Astrocyte (in vitro differentiated cells and primary cell): ENCODE results near the gene FOSL2.

Source experiments
- CTCF ChIP-seq: IDR thresholded peaks from 2 replicates; pipeline ENCODE4 v1.5.1; 2011; ENCODE audit warnings: low read depth, mild to moderate bottlenecking, inconsistent platforms, low read length, moderate library complexity; ENCODE audit not compliant: insufficient read depth
- EZH2 ChIP-seq: IDR thresholded peaks from 2 replicates; pipeline ENCODE4 v1.6.1; 2012; ENCODE audit warnings: mild to moderate bottlenecking, low read length, inconsistent platforms; ENCODE audit not compliant: insufficient read depth

- TF ChIP-seq EZH2 (no peak), CTCF (no peak)
These were observed 4.4 kb downstream of the FOSL2 start for GRCh38 chr2:28397043-28397381.
